22Rv1 (cell line): ENCODE data around the gene SULT1E1.

ENCODE experiments used
- H3K27ac ChIP-seq: fragments of 450-650 bp; 2 replicates; pipeline ENCODE4 v1.5.1; 2017
- ZFX ChIP-seq: fragments of 450-650 bp; IDR thresholded peaks from 2 replicates; pipeline ENCODE4 v1.6.1; 2017; ENCODE audit warnings: antibody characterized with exemption, borderline replicate concordance
- TF ChIP-seq, protein P1 (sequence below): fragments of 450-650 bp; IDR thresholded peaks from 2 replicates; pipeline ENCODE4 v1.5.1; 2017; ENCODE audit warnings: mild to moderate bottlenecking

Gene SULT1E1

DNA sequence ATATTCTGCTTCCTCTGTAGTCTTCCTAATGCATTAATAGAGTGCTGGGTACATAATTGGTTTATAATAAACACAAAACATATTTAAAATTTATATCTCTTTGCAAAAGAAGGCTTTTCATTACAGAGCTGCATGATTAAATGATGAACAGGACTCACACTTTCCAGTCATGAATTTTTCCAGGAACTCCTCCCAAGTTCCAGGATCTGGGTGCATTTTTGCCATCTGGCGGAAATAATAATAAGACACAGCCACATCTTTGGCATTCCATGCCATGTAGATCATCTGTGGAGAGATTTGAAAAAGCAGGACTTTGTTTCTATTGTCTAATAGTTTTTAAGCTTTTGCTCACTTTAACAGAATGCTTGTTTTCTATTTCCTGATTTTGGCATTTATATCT lies 59.3 kb downstream of the SULT1E1 start:
- no peak overlapping the region for H3K27ac ChIP-seq
- TF ChIP-seq, protein P1, sequence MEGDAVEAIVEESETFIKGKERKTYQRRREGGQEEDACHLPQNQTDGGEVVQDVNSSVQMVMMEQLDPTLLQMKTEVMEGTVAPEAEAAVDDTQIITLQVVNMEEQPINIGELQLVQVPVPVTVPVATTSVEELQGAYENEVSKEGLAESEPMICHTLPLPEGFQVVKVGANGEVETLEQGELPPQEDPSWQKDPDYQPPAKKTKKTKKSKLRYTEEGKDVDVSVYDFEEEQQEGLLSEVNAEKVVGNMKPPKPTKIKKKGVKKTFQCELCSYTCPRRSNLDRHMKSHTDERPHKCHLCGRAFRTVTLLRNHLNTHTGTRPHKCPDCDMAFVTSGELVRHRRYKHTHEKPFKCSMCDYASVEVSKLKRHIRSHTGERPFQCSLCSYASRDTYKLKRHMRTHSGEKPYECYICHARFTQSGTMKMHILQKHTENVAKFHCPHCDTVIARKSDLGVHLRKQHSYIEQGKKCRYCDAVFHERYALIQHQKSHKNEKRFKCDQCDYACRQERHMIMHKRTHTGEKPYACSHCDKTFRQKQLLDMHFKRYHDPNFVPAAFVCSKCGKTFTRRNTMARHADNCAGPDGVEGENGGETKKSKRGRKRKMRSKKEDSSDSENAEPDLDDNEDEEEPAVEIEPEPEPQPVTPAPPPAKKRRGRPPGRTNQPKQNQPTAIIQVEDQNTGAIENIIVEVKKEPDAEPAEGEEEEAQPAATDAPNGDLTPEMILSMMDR: no peak
- no peak for TF ChIP-seq ZFX

DNA sequence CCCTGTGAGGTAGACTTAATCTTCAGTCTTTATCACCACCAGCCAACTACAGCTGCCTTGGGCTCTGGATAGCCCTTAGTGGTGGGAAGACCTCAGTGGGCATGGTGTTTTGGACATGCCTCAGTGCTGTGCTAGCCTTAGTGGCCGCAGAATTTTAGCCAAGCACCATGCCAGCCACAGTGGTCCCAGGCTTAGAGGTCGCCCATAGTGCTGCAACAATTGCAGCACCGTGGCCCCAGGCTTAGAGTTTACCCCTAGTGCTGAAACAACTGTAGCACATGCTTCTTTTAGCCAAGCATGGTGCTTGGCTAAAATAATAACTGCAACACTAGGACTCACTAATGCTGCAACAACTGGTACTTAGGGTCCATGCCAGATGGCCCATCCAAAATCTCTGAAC lies 60.6 kb downstream of the SULT1E1 start:
- H3K27ac ChIP-seq: no peak overlapping the region
- no peak for TF ChIP-seq ZFX
- TF ChIP-seq, protein P1: no peak

DNA sequence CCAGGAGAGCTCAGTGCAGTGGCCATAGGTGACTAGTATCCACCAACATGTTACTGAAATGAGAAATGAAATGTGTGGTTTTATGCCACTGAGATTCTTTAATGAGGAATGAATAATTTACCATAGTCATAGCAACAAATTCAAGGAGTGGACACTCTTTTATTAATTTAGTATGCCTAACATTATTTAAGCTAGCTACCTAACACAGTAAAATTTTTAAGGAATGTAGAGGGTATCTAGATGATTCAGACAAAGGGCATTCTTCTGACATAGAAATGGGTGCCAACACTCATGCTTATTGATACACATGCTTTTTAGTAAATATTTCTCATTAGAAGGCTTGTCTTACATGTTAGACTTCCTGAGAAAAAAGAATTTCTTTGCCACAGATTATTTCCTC lies 66.2 kb downstream of the SULT1E1 start:
- no peak overlapping the region for H3K27ac ChIP-seq
- no peak for TF ChIP-seq ZFX
- TF ChIP-seq, protein P1: no peak
